T-cell (primary cell): ENCODE measurements around the gene TMC7. TPM values are rescaled to one million over a fixed set of nuclear protein-coding genes. Genes with fewer than 3 reads are reported as not detected.

Experiments
- ATAC-seq, 4 experiments: fragments of 200-7000 bp in 3 of 4; fragments of 150-1000 bp in 1 of 4; cut with Tn5 transposase; replicated peaks in 1 of 4; 1 replicate in 3 of 4; 2 replicates in 1 of 4; pipeline ENCODE4 v1.10.0; 2021; ENCODE audit warnings: moderate library complexity in 3 of 4, mild to moderate bottlenecking in 2 of 4, moderate number of reproducible peaks in 1 of 4
- CTCF ChIA-PET, 2 donors: fragments of 300-600 bp; sonication (Branson Sonifier 250); formaldehyde crosslinking; loops; one replicate each; lab custom pipeline; 2022; ENCODE audit warnings: antibody characterized with exemption in 2 of 2; lab: Charles Lee
- POLR2A ChIA-PET, 2 donors: fragments of 300-600 bp; sonication (Branson Sonifier 250); formaldehyde crosslinking; loops; one replicate each; lab custom pipeline; 2022; ENCODE audit warnings: antibody characterized with exemption in 2 of 2; lab: Charles Lee
- DNase-seq, 35 experiments: peaks; one replicate each; pipeline versions ENCODE4 v3.0.0 to v3.0.0-alpha.2; 2013 to 2023
- H3K27ac ChIP-seq: one replicate; pipeline ENCODE4 v1.5.1; 2013; ENCODE audit warnings: low read length
- H3K27me3 ChIP-seq, 2 experiments: replicated peaks in 1 of 2; 1 replicate in 1 of 2; 2 replicates in 1 of 2; pipeline versions ENCODE4 v1.6.1 to v1.7.0; 2013; ENCODE audit warnings: low read length in 1 of 2, mixed read lengths in 1 of 2; ENCODE audit not compliant: control insufficient read depth in 2 of 2, insufficient read depth in 2 of 2; ENCODE audit errors: extremely low read depth in 1 of 2
- H3K36me3 ChIP-seq, 2 donors: 1 replicate in 1 of 2; 2 replicates in 1 of 2; pipeline versions ENCODE4 v1.6.1 to v1.7.0; 2013; ENCODE audit warnings: low read length in 1 of 2; ENCODE audit not compliant: control insufficient read depth in 2 of 2, insufficient read depth in 1 of 2; ENCODE audit errors: extremely low read depth in 1 of 2
- H3K4me1 ChIP-seq, 2 experiments: 1 replicate in 1 of 2; 2 replicates in 1 of 2; pipeline versions ENCODE4 v1.6.1 to v1.7.0; 2013; ENCODE audit warnings: low read length in 2 of 2, mixed read lengths in 1 of 2; ENCODE audit not compliant: insufficient read depth in 2 of 2, control insufficient read depth in 1 of 2; ENCODE audit errors: extremely low read depth in 1 of 2
- H3K4me3 ChIP-seq, 2 donors: 1 replicate in 1 of 2; 2 replicates in 1 of 2; pipeline versions ENCODE4 v1.5.1 to v1.7.0; 2013; ENCODE audit warnings: mild to moderate bottlenecking in 2 of 2, low read length in 1 of 2, moderate library complexity in 1 of 2; ENCODE audit not compliant: control insufficient read depth in 1 of 2; ENCODE audit errors: extremely low read depth in 1 of 2
- H3K9me3 ChIP-seq: 2 replicates; pipeline ENCODE4 v1.7.0; 2013
- H3K27ac Mint-ChIP-seq, 2 donors: one replicate each; pipeline ENCODE4 v1.8.0; 2020 to 2021; ENCODE audit warnings: mild to moderate bottlenecking in 2 of 2, mixed read lengths in 2 of 2
- H3K27me3 Mint-ChIP-seq, 2 donors: one replicate each; pipeline ENCODE4 v1.8.0; 2021 to 2022; ENCODE audit warnings: mixed read lengths in 2 of 2
- H3K36me3 Mint-ChIP-seq: one replicate; pipeline ENCODE4 v1.8.0; 2021; ENCODE audit warnings: mixed read lengths
- H3K4me1 Mint-ChIP-seq, 3 donors: one replicate each; pipeline ENCODE4 v1.8.0; 2020 to 2022; ENCODE audit warnings: mixed read lengths in 3 of 3, mild to moderate bottlenecking in 1 of 3
- H3K4me3 Mint-ChIP-seq, 3 donors: one replicate each; pipeline ENCODE4 v1.8.0; 2020 to 2022; ENCODE audit warnings: mild to moderate bottlenecking in 3 of 3, mixed read lengths in 3 of 3, moderate library complexity in 3 of 3
- H3K9me3 Mint-ChIP-seq, 3 donors: one replicate each; pipeline ENCODE4 v1.8.0; 2020 to 2022; ENCODE audit warnings: mixed read lengths in 3 of 3
- WGBS: methylation state at CpG from one replicate; pipeline ENCODE4 v1.1.5; 2013; ENCODE audit warnings: missing lambda C conversion rate; ENCODE audit not compliant: insufficient coverage; 5-methylcytosine and 5-hydroxymethylcytosine counted together
- total RNA-seq, 35 experiments: library from RNA in 6 of 35; stranded (reverse) in 6 of 35; fragments of 120-200 nt in 1 of 35; gene quantifications; one replicate each; pipeline versions ENCODE4 v1.2.1 to v1.2.4 and lab custom pipeline; 2013 to 2026

Gene TMC7
- total RNA-seq, 5 donors from 2014 or later (not counting 1 experiment from before 2014, with no cell fraction given), result 0.13 TPM; not detected in 4

DNA sequence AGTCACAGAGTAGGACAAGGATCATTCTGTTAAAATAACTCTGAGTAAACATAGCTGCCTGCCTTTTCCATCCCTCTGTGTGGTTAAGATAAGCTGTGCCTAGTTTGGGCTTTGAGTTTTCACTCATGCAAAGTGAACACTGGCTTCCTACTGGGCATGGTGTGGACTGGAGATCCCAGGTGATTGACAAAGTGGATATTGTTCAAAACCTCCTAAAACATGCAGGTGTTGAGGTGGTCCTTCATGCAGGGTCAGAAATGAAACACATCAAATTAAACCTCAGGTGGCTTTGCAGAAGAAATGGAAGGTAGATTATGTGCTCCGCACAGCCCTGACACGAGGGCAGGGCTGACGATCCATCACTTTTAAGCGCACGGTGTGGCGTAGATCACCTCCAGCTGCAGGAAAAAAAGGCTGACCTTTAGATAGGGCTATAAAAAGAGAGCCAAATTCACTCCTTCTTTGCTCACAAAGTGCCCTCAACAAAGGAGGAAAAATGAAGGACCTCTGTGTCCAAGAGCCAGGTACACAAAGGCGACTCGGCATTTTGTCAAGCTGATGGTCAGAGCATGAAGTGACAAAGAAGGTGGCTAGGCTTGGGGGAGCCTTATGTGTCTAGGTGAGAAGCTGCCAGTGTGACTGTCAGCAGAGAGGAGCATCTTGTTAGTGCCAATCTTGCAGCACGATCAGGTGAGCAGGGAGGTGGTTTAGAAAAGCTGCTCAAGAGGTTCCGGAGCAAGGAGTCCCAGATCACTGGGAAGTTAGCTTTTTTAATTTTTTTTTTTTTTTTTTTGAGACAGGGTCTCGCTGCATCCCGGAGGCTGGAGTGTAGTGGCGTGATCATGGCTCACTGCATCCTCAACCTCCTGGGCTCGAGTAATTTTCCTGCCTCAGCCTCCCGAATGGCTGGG lies 110.2 kb downstream of the TMC7 start:
- no peaks in the 10 kb centered on the region for H3K4me1 ChIP-seq
- H3K9me3 ChIP-seq, result no peaks in the 10 kb centered on the region
- POLR2A ChIA-PET, result no interaction called here
- Mint-ChIP-seq H3K36me3 (peaks cover 3% of the 10 kb centered on the region), H3K4me1 (peaks cover 0 to 4% (median 3%) of the 10 kb centered on the region in 3 donors), H3K9me3 (peaks cover 0 to 14% (median 4%) of the 10 kb centered on the region in 3 donors), H3K27me3 (peaks cover 10 to 14% of the 10 kb centered on the region in 2 donors), H3K4me3 (no peak overlapping the region), H3K27ac (no peak overlapping the region)
- H3K27me3 ChIP-seq, result peaks cover 0 to 8% of the 10 kb centered on the region in 2 experiments
- DNase-seq, result no peak
- H3K27ac ChIP-seq, result no peak overlapping the region
- CTCF ChIA-PET, result no interaction called here
- H3K36me3 ChIP-seq, result no peaks in the 10 kb centered on the region
- ATAC-seq, result no peak
- H3K4me3 ChIP-seq, result no peak overlapping the region
- WGBS, result 94% methylated on average over 9 of the region's 15 CpGs

DNA sequence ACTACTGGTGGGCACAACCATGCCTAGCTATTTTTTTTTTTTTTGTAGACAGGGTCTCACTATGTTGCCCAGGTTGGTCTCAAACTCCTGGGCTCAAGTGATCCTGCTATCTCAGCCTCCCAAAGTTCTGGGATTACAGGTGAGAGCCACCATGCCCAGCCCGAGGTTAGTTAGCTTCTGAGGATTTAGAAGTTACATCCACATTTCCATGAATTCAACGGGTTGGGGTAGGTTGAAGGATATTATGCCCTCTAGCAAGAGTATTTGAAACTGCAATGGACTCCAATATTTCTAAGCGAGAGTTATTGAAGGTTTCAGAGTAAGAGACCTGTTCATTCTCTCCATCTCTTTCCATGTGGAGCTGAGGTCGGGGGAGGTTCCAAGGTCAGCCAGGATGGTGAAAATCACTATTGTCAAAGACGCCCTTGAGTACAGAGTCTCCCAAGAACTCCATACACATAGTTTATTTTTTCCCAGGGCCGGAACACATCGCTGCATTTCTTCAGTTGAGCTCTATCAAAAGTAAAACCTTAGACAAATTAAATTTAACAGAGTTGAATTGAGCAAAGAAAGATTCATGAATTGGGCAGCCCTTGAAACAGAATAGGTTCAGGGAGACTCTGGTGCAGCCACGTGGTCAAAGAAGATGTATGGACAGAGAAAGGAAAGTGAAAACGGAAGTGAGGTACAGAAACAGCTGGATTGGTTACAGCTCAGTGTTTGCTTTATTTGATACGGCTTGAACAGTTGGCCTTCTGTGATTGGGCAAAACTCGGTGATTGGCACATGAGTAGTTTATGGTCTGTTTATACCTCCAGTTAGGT lies 111.0 kb downstream of the TMC7 start:
- Histone ChIP-seq H3K9me3 (no peaks in the 10 kb centered on the region), H3K4me1 (no peaks in the 10 kb centered on the region), H3K4me3 (no peak overlapping the region), H3K27ac (no peak overlapping the region), H3K36me3 (no peaks in the 10 kb centered on the region), H3K27me3 (peaks cover 0 to 7% of the 10 kb centered on the region in 2 experiments)
- ATAC-seq (no peak), DNase-seq (no peak)
- WGBS, result 35% methylated on average over 2 of the region's 11 CpGs
- CTCF ChIA-PET, result interaction anchor here (0.5 to 0.6 kb wide), 2 partner anchors 9 to 815 kb away, joined by 3 to 4 read pairs; no protein-coding TSS in a partner anchor
- Mint-ChIP-seq H3K4me1 (peaks cover 0 to 4% (median 3%) of the 10 kb centered on the region in 3 donors), H3K4me3 (no peak overlapping the region), H3K27me3 (peaks cover 10 to 14% of the 10 kb centered on the region in 2 donors), H3K36me3 (peaks cover 3% of the 10 kb centered on the region), H3K9me3 (peaks cover 0 to 14% (median 4%) of the 10 kb centered on the region in 3 donors), H3K27ac (no peak overlapping the region)
- POLR2A ChIA-PET, result interaction anchor here in 1 of 2 donors (0.6 kb wide), 1 partner anchor 445 kb away, joined by 4 read pairs; no protein-coding TSS in a partner anchor

DNA sequence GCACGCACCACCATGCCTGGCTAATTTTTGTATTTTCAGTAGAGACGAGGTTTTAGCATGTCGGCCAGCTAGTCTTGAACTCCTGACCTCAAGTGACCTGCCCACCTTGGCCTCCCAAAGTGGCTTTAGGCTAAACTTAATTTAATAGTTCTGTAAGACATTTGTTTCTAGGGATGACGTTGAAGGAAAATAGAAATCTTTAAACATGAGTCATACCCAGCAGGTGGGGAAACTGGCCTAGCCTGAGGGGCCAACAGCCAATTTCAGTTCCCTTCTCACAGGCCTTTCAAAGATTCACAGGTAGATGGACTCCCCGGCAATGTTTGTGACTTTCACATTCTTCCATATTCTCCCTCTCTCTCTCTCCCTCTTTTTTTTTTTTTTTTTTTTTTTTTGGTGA lies 111.9 kb downstream of the TMC7 start:
- peaks cover 3% of the 10 kb centered on the region for H3K36me3 Mint-ChIP-seq
- ATAC-seq (no peak), DNase-seq (no peak)
- ChIA-PET CTCF (interaction anchor here in 1 of 2 donors (0.6 kb wide), 1 partner anchor 10 kb away, joined by 4 read pairs; no protein-coding TSS in a partner anchor), POLR2A (interaction anchor here in 1 of 2 donors (0.6 kb wide), 1 partner anchor 444 kb away, joined by 4 read pairs; no protein-coding TSS in a partner anchor)
- H3K9me3 Mint-ChIP-seq, result peaks cover 0 to 20% (median 4%) of the 10 kb centered on the region in 3 donors
- H3K27me3 Mint-ChIP-seq, result peaks cover 10 to 14% of the 10 kb centered on the region in 2 donors
- Histone ChIP-seq H3K27ac (no peak overlapping the region), H3K4me1 (no peaks in the 10 kb centered on the region), H3K27me3 (peaks cover 0 to 9% of the 10 kb centered on the region in 2 experiments), H3K4me3 (no peak overlapping the region), H3K9me3 (no peaks in the 10 kb centered on the region), H3K36me3 (no peaks in the 10 kb centered on the region)
- no peak overlapping the region for H3K27ac Mint-ChIP-seq
- no peak overlapping the region for H3K4me3 Mint-ChIP-seq
- peaks cover 0 to 4% (median 3%) of the 10 kb centered on the region in 3 donors for H3K4me1 Mint-ChIP-seq
- WGBS, result 91% methylated on average over 4 of the region's 5 CpGs

DNA sequence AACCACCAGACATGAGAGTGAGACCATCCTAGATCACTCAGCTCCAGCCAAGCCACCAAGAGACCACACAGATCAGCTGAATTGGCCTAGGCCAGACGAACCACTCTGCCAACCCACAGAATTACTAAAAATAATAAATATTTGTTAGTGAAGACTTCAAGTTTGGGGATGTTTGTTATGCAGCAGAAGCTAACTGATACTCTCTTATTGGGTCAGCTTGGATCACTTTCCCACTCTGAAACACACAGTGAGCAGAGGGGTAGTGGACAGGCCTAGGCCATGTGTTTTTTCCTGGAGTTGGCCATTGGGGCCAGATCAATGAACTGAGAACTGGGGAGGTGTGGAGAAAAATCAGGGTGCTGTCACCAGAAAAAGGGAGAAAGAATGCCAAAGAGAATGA lies 114.4 kb downstream of the TMC7 start:
- H3K36me3 ChIP-seq, result no peaks in the 10 kb centered on the region
- Mint-ChIP-seq H3K27me3 (peaks cover 9 to 10% of the 10 kb centered on the region in 2 donors), H3K4me3 (no peak overlapping the region), H3K4me1 (peaks cover 0 to 4% (median 3%) of the 10 kb centered on the region in 3 donors), H3K9me3 (peaks cover 0 to 19% (median 4%) of the 10 kb centered on the region in 3 donors), H3K27ac (no peak overlapping the region), H3K36me3 (peaks cover 3% of the 10 kb centered on the region)
- CTCF ChIA-PET, result no interaction called here
- WGBS, result no CpG with 5 or more reads among the region's 1 CpG
- no peaks in the 10 kb centered on the region for H3K4me1 ChIP-seq
- ATAC-seq (no peak), DNase-seq (no peak)
- POLR2A ChIA-PET, result no interaction called here
- H3K4me3 ChIP-seq, result no peak overlapping the region
- H3K9me3 ChIP-seq, result no peaks in the 10 kb centered on the region
- H3K27me3 ChIP-seq, result peaks cover 0 to 9% of the 10 kb centered on the region in 2 experiments
- H3K27ac ChIP-seq, result no peak overlapping the region

DNA sequence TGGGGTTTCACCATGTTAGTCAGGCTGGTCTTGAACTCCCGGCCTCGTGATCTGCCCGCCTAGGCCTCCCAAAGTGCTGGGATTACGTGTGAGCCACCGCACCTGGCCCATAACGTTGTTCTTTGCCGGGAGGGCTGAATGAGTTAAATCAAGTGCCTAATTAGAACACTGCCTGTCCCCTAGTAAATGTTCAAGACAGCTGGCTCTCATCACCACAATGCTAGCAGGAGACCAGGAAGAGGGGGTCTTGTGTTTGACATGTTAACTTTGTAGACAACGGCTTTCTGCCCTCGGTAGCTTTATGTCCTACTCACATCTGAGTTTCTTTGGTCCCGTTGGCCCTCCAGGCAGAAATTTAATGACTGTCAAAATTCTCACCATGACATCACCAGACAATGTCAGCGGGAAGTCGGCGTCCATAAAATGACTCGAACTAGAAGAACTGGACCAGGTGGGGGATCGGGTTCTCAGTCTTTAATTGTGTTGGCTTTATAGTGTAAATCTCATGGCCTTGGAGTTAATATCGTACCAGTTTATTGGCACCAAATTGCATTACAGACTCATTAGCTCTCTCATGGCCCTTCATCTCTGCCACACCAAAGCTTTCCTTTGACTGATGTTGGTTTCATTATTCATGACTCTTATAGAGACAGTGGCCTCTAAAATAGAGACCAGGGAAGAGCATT lies 118.6 kb downstream of the TMC7 start:
- ATAC-seq (no peak), DNase-seq (no peak)
- 86% methylated on average over 5 of the region's 16 CpGs for WGBS
- H3K27me3 ChIP-seq, result peaks cover 0 to 9% of the 10 kb centered on the region in 2 experiments
- POLR2A ChIA-PET, result no interaction called here
- Mint-ChIP-seq H3K36me3 (peaks cover 3% of the 10 kb centered on the region), H3K27ac (no peak overlapping the region), H3K9me3 (peaks cover 0 to 19% (median 4%) of the 10 kb centered on the region in 3 donors), H3K4me3 (no peak overlapping the region), H3K4me1 (no peaks in the 10 kb centered on the region), H3K27me3 (peaks cover 7 to 9% of the 10 kb centered on the region in 2 donors)
- H3K9me3 ChIP-seq, result no peaks in the 10 kb centered on the region
- H3K4me1 ChIP-seq, result no peaks in the 10 kb centered on the region
- CTCF ChIA-PET, result no interaction called here
- no peak overlapping the region for H3K27ac ChIP-seq
- no peaks in the 10 kb centered on the region for H3K36me3 ChIP-seq
- no peak overlapping the region for H3K4me3 ChIP-seq
